NAMALWA (cell line): ENCODE measurements around the gene STK11.
A peak's percentile ranks its signal among the peaks of the same experiment; 100 is the strongest.

Experiments
- DNase-seq: peaks from one replicate; pipeline ENCODE4 v3.0.0-alpha.2; 2015; ENCODE audit warnings: low spot score

STK11 gene

GRCh38 chr19:1210227-1210538, 4.6 kb downstream of the STK11 start:
- DNase-seq = no peak

- DNase-seq = no peak
Observed at GRCh38 chr19:1211494-1212234, 6.1 kb downstream of the STK11 start.

GRCh38 chr19:1213391-1214286, 8.1 kb downstream of the STK11 start:
- DNase-seq = no peak

- no peak for DNase-seq
Observed at GRCh38 chr19:1214299-1214861, 8.8 kb downstream of the STK11 start.

GRCh38 chr19:1214862-1215731, 9.5 kb downstream of the STK11 start:
- DNase-seq = no peak

- no peak for DNase-seq
Observed at GRCh38 chr19:1216756-1217155, 11.2 kb downstream of the STK11 start.

- peak; percentile 49 for DNase-seq
Observed at GRCh38 chr19:1217366-1217765, 11.8 kb downstream of the STK11 start.

- DNase-seq = no peak
Observed at GRCh38 chr19:1218751-1219567, 13.4 kb downstream of the STK11 start.

- no peak for DNase-seq
Observed at GRCh38 chr19:1219786-1220476, 14.4 kb downstream of the STK11 start.

- DNase-seq = no peak
Observed at GRCh38 chr19:1220477-1220930, 14.9 kb downstream of the STK11 start.

- no peak for DNase-seq
Observed at GRCh38 chr19:1220976-1221903, 15.7 kb downstream of the STK11 start.

- DNase-seq = no peak
Observed at GRCh38 chr19:1221904-1222255, 16.3 kb downstream of the STK11 start.

- DNase-seq = peak; percentile 57
Observed at GRCh38 chr19:1222394-1222793, 16.8 kb downstream of the STK11 start.

- DNase-seq = peak; percentile 70
Observed at GRCh38 chr19:1223018-1223855, 17.7 kb downstream of the STK11 start.

GRCh38 chr19:1224047-1224825, 18.7 kb downstream of the STK11 start:
- no peak for DNase-seq

GRCh38 chr19:1224847-1225246, 19.3 kb downstream of the STK11 start:
- no peak for DNase-seq

- DNase-seq = no peak
Observed at GRCh38 chr19:1225440-1226226, 20.1 kb downstream of the STK11 start.
